GM21619 (cell line): ENCODE measurements around the gene SPECC1L.
"Not testable (repeated sequence)": the region's sequence is repeated elsewhere in the genome, so short reads cannot be mapped to it uniquely, and the experiment has no call there.

ENCODE experiments used
- ATAC-seq: cut with Tn5 transposase; IDR thresholded peaks from one replicate; pipeline ENCODE4 v1.9.1; 2021; ENCODE audit not compliant: unreplicated experiment

Gene SPECC1L

GRCh38 chr22:24247011-24247507 lies 23.6 kb upstream of the SPECC1L start:
- no peak for ATAC-seq

GRCh38 chr22:24247564-24248344 lies 22.9 kb upstream of the SPECC1L start:
- no peak for ATAC-seq

- ATAC-seq, result not testable (repeated sequence)
These were observed 22.0 kb upstream of the SPECC1L start for GRCh38 chr22:24248611-24249010.

DNA sequence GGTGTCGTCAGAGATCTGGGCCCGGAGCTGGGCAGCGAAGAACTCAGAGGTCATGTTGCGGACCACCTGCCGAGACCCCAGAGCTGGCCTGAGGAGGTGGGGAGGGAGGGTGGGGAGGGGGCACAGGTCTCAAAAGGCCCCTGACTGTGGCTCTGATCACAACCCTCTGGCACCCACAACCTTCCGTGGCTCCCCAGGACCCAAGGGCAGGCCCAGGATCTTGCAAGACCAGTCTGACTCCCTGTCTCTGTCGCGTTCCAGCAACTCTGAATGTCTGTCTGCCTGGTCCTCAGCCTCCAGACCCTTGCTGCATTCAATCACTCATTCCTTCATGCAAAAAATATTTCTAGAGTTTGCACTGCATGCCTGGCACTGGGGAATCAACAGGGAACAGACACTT lies 21.2 kb upstream of the SPECC1L start:
- not testable (repeated sequence) for ATAC-seq

GRCh38 chr22:24251286-24251685 lies 19.3 kb upstream of the SPECC1L start:
- not testable (repeated sequence) for ATAC-seq

DNA sequence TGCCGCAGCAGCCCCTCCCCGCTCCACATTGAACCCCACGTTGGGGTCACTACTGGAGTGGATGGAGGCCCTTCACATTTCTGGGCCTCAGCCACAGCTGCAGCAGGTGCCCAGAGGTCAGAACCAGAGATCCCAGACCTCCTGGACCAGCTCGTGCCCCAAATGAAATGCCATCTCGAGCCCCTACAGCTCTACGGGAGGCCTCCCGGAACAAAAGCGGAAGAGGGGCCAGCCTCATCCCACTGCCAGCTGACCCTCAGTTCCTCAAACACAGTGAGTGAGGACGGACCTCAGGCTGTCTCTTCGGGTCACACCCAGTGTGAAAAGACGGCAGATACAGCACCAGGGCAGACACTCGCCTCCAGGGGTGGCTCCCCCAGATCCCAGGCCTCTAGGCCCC lies 17.5 kb upstream of the SPECC1L start:
- not testable (repeated sequence) for ATAC-seq

GRCh38 chr22:24256136-24256535 lies 14.5 kb upstream of the SPECC1L start:
- ATAC-seq, result not testable (repeated sequence)

DNA sequence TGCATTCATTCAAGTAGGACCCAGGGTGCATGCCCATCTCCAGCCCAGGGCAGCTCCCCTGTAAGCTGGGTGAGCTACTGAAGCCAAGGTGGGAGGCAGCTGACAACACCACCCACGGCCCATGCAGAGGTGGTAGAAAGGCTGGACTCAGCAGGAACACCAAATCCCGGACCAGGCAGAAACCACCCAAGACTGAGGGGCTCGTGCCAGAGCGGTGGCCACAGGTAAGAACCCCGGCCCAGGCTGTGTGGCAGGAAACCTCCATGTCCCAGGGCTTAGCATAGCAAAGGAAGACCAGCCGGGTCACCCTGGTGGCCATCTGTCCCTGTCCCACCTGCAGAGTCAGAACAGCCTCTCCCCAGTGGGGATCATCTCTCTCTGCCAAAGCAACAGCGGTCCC lies 13.9 kb upstream of the SPECC1L start:
- not testable (repeated sequence) for ATAC-seq

GRCh38 chr22:24259459-24259858 lies 11.2 kb upstream of the SPECC1L start:
- ATAC-seq, result not testable (repeated sequence)

- not testable (repeated sequence) for ATAC-seq
These were observed 8.4 kb upstream of the SPECC1L start for GRCh38 chr22:24262185-24262749.

DNA sequence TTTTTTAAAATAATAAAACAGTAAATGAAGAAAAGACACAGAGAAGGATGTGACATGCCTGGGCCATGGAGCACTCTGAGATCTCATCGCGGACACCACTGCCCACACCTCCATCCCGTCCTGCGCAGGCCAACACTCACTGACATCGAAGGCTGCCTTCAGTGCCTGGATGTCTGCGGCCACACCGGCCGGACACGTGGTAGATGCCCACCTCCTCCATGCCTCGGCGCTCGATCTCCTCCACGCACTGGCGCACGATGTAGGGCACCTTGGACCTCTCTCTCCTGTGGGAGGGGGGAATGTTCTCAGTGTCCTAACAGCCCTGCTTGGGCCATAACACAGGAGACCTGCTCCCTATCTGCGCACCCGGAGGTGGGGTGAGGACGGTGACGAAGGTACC lies 7.2 kb upstream of the SPECC1L start:
- ATAC-seq, result not testable (repeated sequence)

- ATAC-seq, result not testable (repeated sequence)
These were observed 6.2 kb upstream of the SPECC1L start for GRCh38 chr22:24264329-24264896.

DNA sequence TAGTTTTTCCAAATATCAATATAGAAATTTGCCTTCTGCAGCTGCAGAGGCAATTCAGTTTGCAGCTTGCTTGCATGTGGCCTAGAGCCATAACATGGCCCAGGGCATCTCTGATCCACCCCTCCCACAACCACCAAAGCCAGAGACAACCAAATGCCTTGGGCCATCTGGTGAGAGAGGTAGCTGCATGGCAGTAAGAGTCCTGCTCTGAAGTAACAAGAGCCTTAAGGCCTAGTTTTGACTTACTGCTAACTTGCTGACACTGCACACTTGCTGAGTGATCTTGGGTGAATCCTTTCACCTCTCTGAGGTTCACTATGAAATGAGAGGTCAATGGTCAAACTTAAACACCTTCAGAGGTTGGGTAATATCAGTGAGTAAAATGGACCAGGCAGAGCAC lies 4.9 kb upstream of the SPECC1L start:
- ATAC-seq, result no peak

DNA sequence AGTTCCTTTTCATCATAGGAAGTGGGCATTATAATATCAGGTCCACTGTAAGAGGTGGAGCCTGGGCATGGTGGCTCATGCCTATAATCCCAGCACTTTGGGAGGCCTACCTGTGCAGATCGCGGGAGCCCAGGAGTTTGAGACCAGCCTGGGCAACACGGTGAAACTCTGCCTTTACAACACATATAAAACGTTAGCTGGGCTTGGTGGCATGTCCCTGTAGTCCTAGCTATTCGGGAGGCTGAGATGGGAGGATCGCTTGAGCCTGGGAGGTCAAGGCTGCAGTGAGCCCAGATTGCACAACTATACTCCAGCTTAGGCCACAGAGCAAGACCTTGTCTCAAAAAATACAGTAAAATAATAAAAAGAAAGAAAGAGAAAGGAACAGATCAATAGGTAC lies 4.1 kb upstream of the SPECC1L start:
- ATAC-seq, result not testable (repeated sequence)

DNA sequence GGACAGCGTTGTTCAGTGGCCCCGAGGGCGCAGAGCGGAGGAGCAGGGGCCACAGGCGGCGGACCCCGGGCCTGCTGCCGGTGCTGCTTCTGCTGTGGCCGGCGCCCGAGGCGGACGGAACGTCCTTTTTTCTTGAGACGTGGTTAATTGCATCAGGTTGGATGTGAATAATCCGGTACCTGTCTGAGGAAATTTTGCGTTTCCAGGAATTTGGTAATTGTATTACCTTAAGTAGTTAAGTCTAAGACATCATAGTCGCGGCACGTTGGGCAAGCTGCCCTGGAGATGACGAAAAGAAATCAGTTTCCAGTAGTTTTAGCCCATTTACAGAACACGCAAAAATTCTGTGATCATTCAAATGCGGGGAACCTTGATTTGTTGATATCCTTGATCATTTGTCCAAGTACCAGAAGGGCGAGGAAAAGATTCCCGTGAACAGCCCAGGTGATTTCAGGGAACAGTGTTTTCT lies 789 bp downstream of the SPECC1L start:
- ATAC-seq, result no peak

GRCh38 chr22:24273031-24273430 lies 2.4 kb downstream of the SPECC1L start:
- not testable (repeated sequence) for ATAC-seq

DNA sequence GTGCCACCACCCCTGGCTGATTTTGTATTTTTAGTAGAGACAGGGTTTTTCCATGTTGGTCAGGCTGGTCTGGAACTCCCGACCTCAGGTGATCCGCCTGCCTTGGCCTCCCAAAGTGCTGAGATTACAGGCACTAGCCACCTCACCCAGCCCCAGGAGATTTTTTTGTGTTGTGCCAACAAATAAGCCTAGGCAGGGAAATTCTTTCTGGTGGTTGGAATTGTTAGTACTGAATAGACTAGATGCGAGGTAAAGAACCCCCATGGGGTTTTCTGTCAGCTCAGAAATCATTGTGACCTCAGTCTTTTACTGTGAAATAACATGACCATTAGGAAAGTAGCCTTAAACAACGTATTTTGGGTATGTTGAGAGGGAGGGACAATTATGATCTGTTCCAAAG lies 3.3 kb downstream of the SPECC1L start:
- ATAC-seq, result not testable (repeated sequence)

DNA sequence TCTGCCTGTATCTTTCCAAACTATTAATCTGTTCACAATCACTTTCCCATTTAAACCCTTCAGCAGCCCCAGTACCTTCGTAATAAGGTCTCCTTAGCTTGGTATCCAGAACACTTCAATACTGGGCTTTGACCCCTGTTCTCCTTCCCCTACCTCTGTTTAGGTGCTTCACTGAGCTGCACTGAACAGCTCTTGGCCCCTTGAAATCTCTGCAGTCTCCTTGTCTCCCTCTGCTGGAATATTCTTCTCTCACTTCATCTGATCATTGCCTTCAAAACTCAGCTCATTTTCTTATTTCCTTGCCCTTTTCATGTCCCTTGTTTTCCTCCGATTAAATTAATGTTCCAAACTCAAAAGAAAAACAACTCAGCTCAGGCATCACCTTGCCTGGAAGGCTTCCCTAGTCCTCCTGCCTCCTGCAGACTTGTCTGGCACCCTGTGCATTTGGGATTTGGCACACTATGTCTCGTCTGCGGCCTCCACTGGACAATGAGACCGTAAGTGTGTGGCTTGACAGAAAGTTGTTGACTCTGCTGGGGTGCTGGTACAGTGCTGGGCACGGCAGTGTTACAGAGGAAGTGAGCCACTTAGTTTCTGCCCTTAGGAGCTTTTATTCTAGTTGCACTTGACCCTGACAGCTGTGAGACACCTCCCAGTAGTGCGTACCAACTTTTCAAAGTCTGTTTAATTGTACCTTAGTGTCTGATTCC lies 4.2 kb downstream of the SPECC1L start:
- ATAC-seq, result not testable (repeated sequence)

DNA sequence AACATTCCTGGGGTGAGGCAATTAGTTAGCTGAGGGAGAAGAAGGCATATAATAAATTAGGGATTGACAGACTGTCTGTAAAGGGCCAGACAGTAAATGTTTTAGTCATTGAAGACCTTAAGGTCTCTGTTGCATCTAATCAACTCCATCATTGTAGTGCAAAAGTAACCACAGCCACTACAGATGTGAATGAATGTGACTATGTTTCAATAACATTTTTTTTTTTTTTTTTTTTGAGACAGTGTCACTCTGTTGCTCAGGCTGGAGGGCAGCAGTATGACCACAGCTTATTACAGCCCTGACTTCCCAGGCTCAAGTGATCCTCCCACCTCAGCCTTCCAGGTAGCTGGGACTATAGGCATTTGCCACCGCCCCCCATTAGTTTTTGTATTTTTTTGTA lies 9.7 kb downstream of the SPECC1L start:
- not testable (repeated sequence) for ATAC-seq

GRCh38 chr22:24282401-24282800 lies 11.8 kb downstream of the SPECC1L start:
- ATAC-seq, result no peak

- no peak for ATAC-seq
These were observed 14.1 kb downstream of the SPECC1L start for GRCh38 chr22:24284747-24285203.
